OCI-LY3 (cell line): ENCODE results near the gene TRIM38.

Source experiments
- H2AFZ ChIP-seq: fragments of 200-600, 300-600 bp; shearing (Covaris generic); 2 replicates; pipeline ENCODE4 v1.6.0; 2014; ENCODE audit warnings: antibody characterized with exemption, low read depth, low read length
- H3K27ac ChIP-seq: fragments of 200-600, 300-600 bp; sonication (generic); 2 replicates; pipeline ENCODE4 v1.5.1; 2014; ENCODE audit warnings: mild to moderate bottlenecking, low read length, moderate library complexity, mixed read lengths
- H3K27me3 ChIP-seq: fragments of 200-600, 300-600 bp; sonication (generic); 2 replicates; pipeline ENCODE4 v1.6.1; 2014; ENCODE audit warnings: low read depth, low read length, mixed read lengths
- H3K36me3 ChIP-seq: fragments of 200-600, 300-600 bp; sonication (generic); replicated peaks from 2 replicates; pipeline ENCODE3; 2014; ENCODE audit warnings: low read depth, low read length, mixed read lengths
- H3K4me1 ChIP-seq: fragments of 300-600, 200-600 bp; sonication (generic); 2 replicates; pipeline ENCODE4 v1.6.1; 2014; ENCODE audit warnings: low read length, mixed read lengths
- H3K4me2 ChIP-seq: fragments of 200-600, 300-600 bp; sonication (generic); 2 replicates; pipeline ENCODE4 v1.6.1; 2014; ENCODE audit warnings: low read length, mixed read lengths
- H3K4me3 ChIP-seq: fragments of 300-600, 200-600 bp; sonication (generic); 2 replicates; pipeline ENCODE4 v1.5.1; 2014; ENCODE audit warnings: antibody characterized with exemption, mild to moderate bottlenecking, low read length, moderate library complexity
- H3K79me2 ChIP-seq: fragments of 300-600, 200-600 bp; shearing (Covaris generic); 2 replicates; pipeline ENCODE4 v1.6.1; 2014; ENCODE audit warnings: mild to moderate bottlenecking, low read length, mixed read lengths
- H3K9ac ChIP-seq: fragments of 300-600, 200-600 bp; shearing (Covaris generic); 2 replicates; pipeline ENCODE4 v1.6.0; 2014; ENCODE audit warnings: mild to moderate bottlenecking, low read length, moderate library complexity
- H3K9me3 ChIP-seq: fragments of 200-600, 300-600 bp; shearing (Covaris generic); 2 replicates; pipeline ENCODE4 v1.6.1; 2014; ENCODE audit warnings: low read length, mixed read lengths; ENCODE audit not compliant: insufficient read depth
- H4K20me1 ChIP-seq: fragments of 200-600, 300-600 bp; sonication (generic); 2 replicates; pipeline ENCODE4 v1.6.1; 2016; ENCODE audit warnings: low read length, mixed read lengths; ENCODE audit not compliant: insufficient read depth
- CTCF ChIP-seq: fragments of 200-600, 300-600 bp; sonication (generic); IDR thresholded peaks from 2 replicates; pipeline ENCODE4 v1.5.1; 2014; ENCODE audit warnings: antibody characterized with exemption, low read length, low read depth
- EZH2phosphoT487 ChIP-seq: fragments of 200-600 bp; shearing (Covaris generic); IDR thresholded peaks from 2 replicates; pipeline ENCODE4 v1.6.1; 2018; ENCODE audit warnings: antibody characterized with exemption, mixed run types, low read depth

The TRIM38 gene

GRCh38 chr6:25984265-25984664 is 21.7 kb downstream of the TRIM38 start:
- TF ChIP-seq CTCF (no peak), EZH2phosphoT487 (no peak)
- no peaks in the 10 kb centered on the region for H3K9me3 ChIP-seq
- no peak overlapping the region for H2AFZ ChIP-seq
- H3K4me1 ChIP-seq = no peaks in the 10 kb centered on the region
- no peaks in the 10 kb centered on the region for H4K20me1 ChIP-seq
- H3K36me3 ChIP-seq = peaks cover 21% of the 10 kb centered on the region
- H3K27ac ChIP-seq = no peak overlapping the region
- no peaks in the 10 kb centered on the region for H3K27me3 ChIP-seq
- H3K9ac ChIP-seq = no peak overlapping the region
- no peak overlapping the region for H3K4me2 ChIP-seq
- no peaks in the 10 kb centered on the region for H3K79me2 ChIP-seq
- H3K4me3 ChIP-seq = no peak overlapping the region

GRCh38 chr6:25987845-25988244 is 25.2 kb downstream of the TRIM38 start:
- TF ChIP-seq CTCF (no peak), EZH2phosphoT487 (no peak)
- Histone ChIP-seq H3K27me3 (no peaks in the 10 kb centered on the region), H3K4me2 (no peak overlapping the region), H3K27ac (no peak overlapping the region), H3K9ac (no peak overlapping the region), H2AFZ (no peak overlapping the region), H3K4me3 (no peak overlapping the region), H3K79me2 (no peaks in the 10 kb centered on the region), H3K36me3 (peaks cover 14% of the 10 kb centered on the region), H3K9me3 (no peaks in the 10 kb centered on the region), H4K20me1 (no peaks in the 10 kb centered on the region), H3K4me1 (no peaks in the 10 kb centered on the region)

GRCh38 chr6:25990172-25990873 is 27.7 kb downstream of the TRIM38 start:
- H3K79me2 ChIP-seq = no peaks in the 10 kb centered on the region
- no peak overlapping the region for H3K27ac ChIP-seq
- H3K36me3 ChIP-seq = peaks cover 6% of the 10 kb centered on the region
- no peak overlapping the region for H3K9ac ChIP-seq
- no peak overlapping the region for H2AFZ ChIP-seq
- H3K9me3 ChIP-seq = no peaks in the 10 kb centered on the region
- H3K4me1 ChIP-seq = no peaks in the 10 kb centered on the region
- TF ChIP-seq EZH2phosphoT487 (no peak), CTCF (no peak)
- H3K4me2 ChIP-seq = no peak overlapping the region
- no peak overlapping the region for H3K4me3 ChIP-seq
- no peaks in the 10 kb centered on the region for H3K27me3 ChIP-seq
- no peaks in the 10 kb centered on the region for H4K20me1 ChIP-seq

GRCh38 chr6:25991785-25992412 is 29.3 kb downstream of the TRIM38 start:
- Histone ChIP-seq H3K36me3 (peaks cover 2% of the 10 kb centered on the region), H3K27me3 (no peaks in the 10 kb centered on the region), H4K20me1 (no peaks in the 10 kb centered on the region), H3K4me1 (no peaks in the 10 kb centered on the region), H3K4me3 (peak overlapping the region; percentile 85), H3K9ac (peak overlapping the region; percentile 91), H3K79me2 (no peaks in the 10 kb centered on the region), H3K27ac (peak overlapping the region; percentile 85), H3K9me3 (no peaks in the 10 kb centered on the region), H2AFZ (peak overlapping the region; percentile 61; the same call in 1 of the 2 replicates), H3K4me2 (peak overlapping the region; percentile 84)
- TF ChIP-seq CTCF = no peak
- no peak for TF ChIP-seq EZH2phosphoT487
